Glutamatergic neuron (in vitro differentiated cells): ENCODE results near the gene LATS2. TPM values are rescaled to one million over a fixed set of nuclear protein-coding genes. Genes with fewer than 3 reads are reported as not detected.
"Not testable (repeated sequence)": the region's sequence is repeated elsewhere in the genome, so short reads cannot be mapped to it uniquely, and the experiment has no call there.

Experiments used
- DNase-seq: peaks from one replicate; pipeline ENCODE4 v3.0.0; 2022
- H3K27ac Mint-ChIP-seq: one replicate; pipeline ENCODE4 v1.8.0; 2020; ENCODE audit warnings: mild to moderate bottlenecking, mixed read lengths, inconsistent platforms; ENCODE audit not compliant: unreplicated experiment
- H3K27me3 Mint-ChIP-seq: one replicate; pipeline ENCODE4 v1.8.0; 2020; ENCODE audit warnings: mild to moderate bottlenecking, moderate library complexity, mixed read lengths, inconsistent platforms; ENCODE audit not compliant: unreplicated experiment
- H3K36me3 Mint-ChIP-seq: one replicate; pipeline ENCODE4 v1.8.0; 2020; ENCODE audit warnings: mild to moderate bottlenecking, mixed read lengths, inconsistent platforms; ENCODE audit not compliant: unreplicated experiment
- H3K4me1 Mint-ChIP-seq: one replicate; pipeline ENCODE4 v1.8.0; 2020; ENCODE audit warnings: mild to moderate bottlenecking, low read depth, mixed read lengths, inconsistent platforms; ENCODE audit not compliant: unreplicated experiment
- H3K4me3 Mint-ChIP-seq: one replicate; pipeline ENCODE4 v1.8.0; 2020; ENCODE audit warnings: mild to moderate bottlenecking, mixed read lengths, inconsistent platforms; ENCODE audit not compliant: unreplicated experiment
- H3K9me3 Mint-ChIP-seq: one replicate; pipeline ENCODE4 v1.8.0; 2020; ENCODE audit warnings: mild to moderate bottlenecking, moderate library complexity, mixed read lengths, inconsistent platforms; ENCODE audit not compliant: unreplicated experiment
- total RNA-seq: library from RNA; stranded (reverse); fragmentation: NEBNext Ultra II Directional; extraction: Animal tissue kit (Norgen Biotek cat#: 25700); gene quantifications from one replicate; pipeline ENCODE4 v1.2.1, GENCODE V29; 2021; ENCODE audit not compliant: unreplicated experiment
- TF ChIP-seq, protein P1 (sequence below): fragments of 200-600 bp; sonication (generic); IDR thresholded peaks from one replicate; pipeline ENCODE4 v1.5.0; 2021; ENCODE audit not compliant: partially characterized antibody, unreplicated experiment

Gene LATS2
- total RNA-seq, 1 donor from 2014 or later, result 2.2 TPM

DNA sequence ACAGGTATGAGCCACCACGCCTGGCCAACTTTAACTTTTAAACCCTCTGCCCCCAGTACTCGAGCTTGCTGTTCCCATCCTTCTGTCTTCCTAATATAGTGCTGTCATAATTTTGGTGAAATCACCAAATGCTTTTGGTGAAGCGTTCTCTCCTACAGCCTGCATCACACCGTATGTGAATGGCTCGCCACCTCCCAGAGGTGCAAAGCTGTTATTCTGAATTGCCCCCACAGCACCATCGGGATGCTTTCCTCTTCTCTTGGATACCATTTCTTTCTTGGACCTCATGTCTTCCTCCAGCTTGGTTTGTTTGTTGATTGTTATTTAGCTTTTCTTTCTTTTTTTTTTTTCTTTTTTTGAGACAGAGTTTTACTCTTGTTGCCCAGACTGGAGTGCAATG is 105.9 kb downstream of the LATS2 start:
- Mint-ChIP-seq H3K9me3 (peaks cover 2% of the 10 kb centered on the region), H3K27ac (no peak overlapping the region), H3K4me3 (no peak overlapping the region), H3K36me3 (no peaks in the 10 kb centered on the region), H3K4me1 (no peaks in the 10 kb centered on the region), H3K27me3 (no peaks in the 10 kb centered on the region)
- TF ChIP-seq, protein P1, sequence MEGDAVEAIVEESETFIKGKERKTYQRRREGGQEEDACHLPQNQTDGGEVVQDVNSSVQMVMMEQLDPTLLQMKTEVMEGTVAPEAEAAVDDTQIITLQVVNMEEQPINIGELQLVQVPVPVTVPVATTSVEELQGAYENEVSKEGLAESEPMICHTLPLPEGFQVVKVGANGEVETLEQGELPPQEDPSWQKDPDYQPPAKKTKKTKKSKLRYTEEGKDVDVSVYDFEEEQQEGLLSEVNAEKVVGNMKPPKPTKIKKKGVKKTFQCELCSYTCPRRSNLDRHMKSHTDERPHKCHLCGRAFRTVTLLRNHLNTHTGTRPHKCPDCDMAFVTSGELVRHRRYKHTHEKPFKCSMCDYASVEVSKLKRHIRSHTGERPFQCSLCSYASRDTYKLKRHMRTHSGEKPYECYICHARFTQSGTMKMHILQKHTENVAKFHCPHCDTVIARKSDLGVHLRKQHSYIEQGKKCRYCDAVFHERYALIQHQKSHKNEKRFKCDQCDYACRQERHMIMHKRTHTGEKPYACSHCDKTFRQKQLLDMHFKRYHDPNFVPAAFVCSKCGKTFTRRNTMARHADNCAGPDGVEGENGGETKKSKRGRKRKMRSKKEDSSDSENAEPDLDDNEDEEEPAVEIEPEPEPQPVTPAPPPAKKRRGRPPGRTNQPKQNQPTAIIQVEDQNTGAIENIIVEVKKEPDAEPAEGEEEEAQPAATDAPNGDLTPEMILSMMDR, result no peak
- DNase-seq, result no peak

DNA sequence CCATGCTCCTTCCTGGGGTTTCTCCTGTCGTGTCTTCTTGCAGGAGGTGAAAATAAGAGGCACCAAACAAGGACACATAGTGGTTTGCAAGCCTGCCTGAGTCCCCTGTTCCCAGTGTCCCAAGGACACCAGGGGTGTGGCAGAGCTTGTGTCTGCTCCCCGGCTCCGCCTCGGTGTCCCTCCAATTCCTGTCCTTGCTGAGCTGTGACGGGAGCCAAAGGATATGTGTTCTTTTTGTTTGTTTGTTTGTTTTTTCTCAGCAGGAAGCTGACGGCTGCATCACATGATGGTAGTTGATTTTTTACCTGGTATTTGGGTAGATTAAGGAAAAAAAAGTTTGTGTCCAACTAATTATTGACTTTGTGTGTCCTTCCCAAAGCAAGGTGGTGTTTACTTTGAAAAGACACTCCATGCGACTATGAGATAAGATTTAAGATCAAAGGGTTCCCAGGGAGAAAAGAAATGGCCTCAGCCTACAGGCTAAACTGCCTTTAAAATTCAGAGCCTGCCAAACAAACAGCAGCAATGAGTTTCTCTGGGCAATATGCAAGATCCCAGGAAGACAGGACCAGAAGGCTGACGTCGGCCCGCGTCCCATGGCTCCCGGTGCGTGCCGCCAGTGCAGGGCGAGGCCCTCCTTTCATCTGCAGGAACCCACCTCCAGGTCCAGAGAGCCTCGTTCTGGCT is 108.0 kb downstream of the LATS2 start:
- Mint-ChIP-seq H3K27ac (no peak overlapping the region), H3K9me3 (peaks cover 2% of the 10 kb centered on the region), H3K36me3 (no peaks in the 10 kb centered on the region), H3K4me1 (no peaks in the 10 kb centered on the region), H3K27me3 (no peaks in the 10 kb centered on the region), H3K4me3 (no peak overlapping the region)
- DNase-seq, result no peak
- TF ChIP-seq, protein P1, result no peak

DNA sequence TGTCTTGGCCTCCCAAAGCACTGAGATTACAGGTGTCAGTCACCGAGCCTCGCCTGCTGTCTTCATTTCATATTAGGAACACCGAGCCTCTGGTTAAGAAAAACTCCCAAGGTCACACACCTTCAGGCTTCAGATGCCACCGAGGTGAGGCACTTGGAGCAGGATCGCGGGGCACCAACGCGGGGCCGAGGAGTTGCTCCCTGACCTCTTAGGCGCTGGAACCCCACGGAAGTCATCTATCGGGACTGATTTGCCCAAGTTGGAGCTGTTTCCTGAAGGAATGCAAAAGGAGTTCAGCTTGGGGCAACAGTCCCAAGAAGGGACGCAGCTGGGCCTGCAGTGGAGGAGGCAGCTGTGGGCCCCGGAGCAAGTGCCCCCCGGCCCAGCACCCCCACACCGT is 108.5 kb downstream of the LATS2 start:
- Mint-ChIP-seq H3K27me3 (no peaks in the 10 kb centered on the region), H3K4me3 (no peak overlapping the region), H3K36me3 (no peaks in the 10 kb centered on the region), H3K9me3 (peaks cover 2% of the 10 kb centered on the region), H3K4me1 (no peaks in the 10 kb centered on the region), H3K27ac (no peak overlapping the region)
- TF ChIP-seq, protein P1, result no peak
- DNase-seq, result no peak

DNA sequence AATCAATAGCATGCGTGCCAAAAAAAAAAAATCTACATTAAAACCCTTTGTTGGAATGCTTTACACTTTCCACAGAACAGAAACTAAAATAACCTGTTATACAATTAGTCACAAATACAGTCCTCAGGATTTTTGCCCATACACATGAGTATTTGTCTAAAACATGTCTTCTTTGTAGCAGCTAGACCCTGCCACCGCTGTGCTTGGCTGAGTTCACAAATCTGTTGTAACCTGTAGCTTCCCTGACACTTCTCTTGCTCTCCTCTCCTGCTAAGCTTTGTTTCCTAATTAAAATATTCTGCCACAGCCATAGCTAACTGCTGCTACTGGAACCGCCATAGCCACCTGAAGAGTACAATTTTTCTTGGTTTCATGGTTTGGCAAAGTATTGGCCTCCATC is 113.4 kb downstream of the LATS2 start:
- H3K4me1 Mint-ChIP-seq, H3K36me3 Mint-ChIP-seq, DNase-seq, H3K27me3 Mint-ChIP-seq, H3K4me3 Mint-ChIP-seq, H3K27ac Mint-ChIP-seq, H3K9me3 Mint-ChIP-seq: not testable (repeated sequence)

DNA sequence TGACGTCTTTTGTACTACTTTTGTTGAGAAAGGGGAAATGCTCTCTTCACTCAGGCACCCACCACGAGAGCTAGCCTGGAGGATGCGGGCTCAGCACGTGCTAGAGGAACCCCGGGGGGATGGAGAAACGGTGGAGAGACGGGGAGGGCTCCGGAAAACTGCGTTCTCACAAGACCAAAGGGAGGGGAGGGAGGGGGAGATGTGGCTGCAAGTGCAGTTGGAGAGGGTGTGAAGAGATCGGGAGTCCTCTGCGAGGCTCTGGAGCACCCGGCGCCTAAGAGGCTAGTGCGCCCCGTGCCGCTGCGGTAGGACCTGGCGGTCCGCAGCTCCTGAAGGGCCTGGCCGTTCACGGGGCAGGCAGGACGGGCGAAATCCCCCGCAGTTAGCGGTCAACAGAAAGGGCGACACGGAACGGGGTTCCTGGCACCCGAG is 115.4 kb downstream of the LATS2 start:
- H3K27me3 Mint-ChIP-seq, result peaks cover 9% of the 10 kb centered on the region
- no peaks in the 10 kb centered on the region for H3K36me3 Mint-ChIP-seq
- H3K27ac Mint-ChIP-seq, result no peak overlapping the region
- peak overlapping the region; percentile 52 for H3K4me3 Mint-ChIP-seq
- DNase-seq, result peak; percentile 31
- TF ChIP-seq, protein P1, result no peak
- no peaks in the 10 kb centered on the region for H3K4me1 Mint-ChIP-seq
- H3K9me3 Mint-ChIP-seq, result peaks cover 2% of the 10 kb centered on the region
